ENCODE data around the gene RLBP1. TPM values are rescaled to one million over a fixed set of nuclear protein-coding genes. Genes with fewer than 3 reads are reported as not detected.
"Not testable (repeated sequence)": the region's sequence is repeated elsewhere in the genome, so short reads cannot be mapped to it uniquely, and the experiment has no call there.

The RLBP1 gene
- not detected for total RNA-seq
- long read RNA-seq, result 0 reads

DNA sequence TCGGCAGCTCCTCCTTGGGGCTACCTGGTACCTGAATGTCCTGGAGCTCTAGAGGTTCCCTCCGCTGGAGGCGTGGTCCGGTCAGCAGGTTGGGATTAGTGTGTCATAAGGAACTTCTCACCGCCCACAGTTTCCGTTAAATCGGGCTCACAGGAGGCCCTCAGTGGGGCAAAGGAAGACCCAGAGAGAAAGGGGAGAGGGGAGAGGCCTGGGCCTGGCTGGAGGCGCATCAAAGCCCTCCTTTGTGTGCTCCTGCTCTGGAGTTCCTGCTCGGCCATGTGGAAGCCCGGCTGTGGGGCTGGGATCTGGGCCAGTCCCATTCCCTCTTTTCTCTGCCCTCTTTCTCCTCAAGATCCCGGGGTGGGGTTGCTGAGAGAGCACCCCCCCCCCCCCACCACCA is at the start of gene RLBP1:
Gene RLBP1, minus strand, starts transcription at position 37 of the 400 bp plus-strand sequence. CDS start 2,604 bp downstream, outside the sequence.
- DNase-seq (ENCODE audit: missing footprints), result no peak
- no peak for ATAC-seq
- intact Hi-C loops (cut with DNase I), result no loop called here

DNA sequence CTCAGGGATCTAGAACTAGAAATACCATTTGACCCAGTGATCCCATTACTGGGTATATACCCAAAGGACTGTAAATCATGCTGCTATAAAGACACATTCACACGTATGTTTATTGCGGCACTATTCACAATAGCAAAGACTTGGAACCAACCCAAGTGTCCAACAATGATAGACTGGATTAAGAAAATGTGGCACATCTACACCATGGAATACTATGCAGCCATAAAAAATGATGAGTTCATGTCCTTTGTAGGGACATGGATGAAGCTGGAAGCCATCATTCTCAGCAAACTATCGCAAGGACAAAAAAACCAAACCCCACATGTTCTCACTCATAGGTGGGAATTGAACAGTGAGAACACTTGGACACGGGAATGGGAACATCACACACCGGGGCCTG is 28.8 kb upstream of the RLBP1 start:
- intact Hi-C loops (cut with DNase I); DNase-seq (ENCODE audit: missing footprints); ATAC-seq: not testable (repeated sequence)

DNA sequence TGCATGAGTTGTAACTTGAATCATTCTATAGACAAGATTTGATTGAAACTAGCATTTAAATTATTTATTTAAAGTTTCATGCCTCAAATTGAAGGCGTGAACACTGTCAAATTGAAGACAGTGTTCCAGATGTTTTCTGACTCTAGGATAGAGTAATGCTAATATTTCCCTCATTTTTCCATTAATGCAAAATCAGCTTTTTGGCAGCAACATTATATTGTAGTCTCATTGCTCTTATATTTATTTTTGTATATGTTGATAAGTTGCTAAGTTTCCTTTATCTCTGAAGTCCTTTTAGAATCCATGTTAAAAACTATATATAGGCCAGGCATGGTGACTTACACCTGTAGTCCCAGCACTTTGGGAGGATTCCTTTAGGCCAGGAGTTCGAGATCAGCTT is 27.2 kb upstream of the RLBP1 start:
- no peak for DNase-seq (ENCODE audit: missing footprints)
- intact Hi-C loops (cut with DNase I), result no loop called here
- no peak for ATAC-seq

DNA sequence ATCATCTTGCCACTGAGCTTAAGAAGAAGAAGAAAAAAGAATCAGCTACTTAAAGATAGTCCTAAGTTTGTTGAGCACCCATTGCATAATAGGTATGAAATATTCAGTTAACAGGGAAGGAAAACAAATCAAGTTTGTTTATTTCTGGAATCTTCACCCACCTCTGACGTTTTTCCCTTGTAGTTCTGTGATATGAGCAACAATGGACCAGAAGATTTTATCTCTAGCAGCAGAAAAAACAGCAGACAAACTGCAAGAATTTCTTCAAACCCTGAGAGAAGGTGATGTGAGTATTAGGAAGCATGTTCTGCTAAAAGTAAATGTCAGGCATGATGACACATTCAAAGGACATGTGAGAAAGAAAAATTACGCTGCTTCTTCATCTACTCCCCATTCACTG is 26.1 kb upstream of the RLBP1 start:
- DNase-seq (ENCODE audit: missing footprints) (no peak), ATAC-seq (no peak)
- intact Hi-C loops (cut with DNase I), result no loop called here

DNA sequence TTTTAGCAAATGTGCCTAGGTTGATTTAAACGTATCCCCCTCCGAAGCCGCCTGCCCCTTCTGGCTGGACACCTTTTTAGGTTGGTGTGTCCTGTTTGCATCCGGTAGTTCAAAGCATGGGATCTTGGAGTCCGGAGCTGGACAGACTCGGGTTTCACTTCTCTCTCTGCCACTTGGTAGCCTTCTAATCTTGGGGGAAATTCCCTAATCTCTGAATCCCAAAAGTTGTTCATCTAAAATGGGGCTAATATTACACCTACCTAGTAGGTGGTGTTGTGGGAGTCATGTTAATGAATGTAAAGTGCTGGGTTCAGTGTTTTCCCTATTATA is 23.2 kb upstream of the RLBP1 start:
- ATAC-seq, result no peak

DNA sequence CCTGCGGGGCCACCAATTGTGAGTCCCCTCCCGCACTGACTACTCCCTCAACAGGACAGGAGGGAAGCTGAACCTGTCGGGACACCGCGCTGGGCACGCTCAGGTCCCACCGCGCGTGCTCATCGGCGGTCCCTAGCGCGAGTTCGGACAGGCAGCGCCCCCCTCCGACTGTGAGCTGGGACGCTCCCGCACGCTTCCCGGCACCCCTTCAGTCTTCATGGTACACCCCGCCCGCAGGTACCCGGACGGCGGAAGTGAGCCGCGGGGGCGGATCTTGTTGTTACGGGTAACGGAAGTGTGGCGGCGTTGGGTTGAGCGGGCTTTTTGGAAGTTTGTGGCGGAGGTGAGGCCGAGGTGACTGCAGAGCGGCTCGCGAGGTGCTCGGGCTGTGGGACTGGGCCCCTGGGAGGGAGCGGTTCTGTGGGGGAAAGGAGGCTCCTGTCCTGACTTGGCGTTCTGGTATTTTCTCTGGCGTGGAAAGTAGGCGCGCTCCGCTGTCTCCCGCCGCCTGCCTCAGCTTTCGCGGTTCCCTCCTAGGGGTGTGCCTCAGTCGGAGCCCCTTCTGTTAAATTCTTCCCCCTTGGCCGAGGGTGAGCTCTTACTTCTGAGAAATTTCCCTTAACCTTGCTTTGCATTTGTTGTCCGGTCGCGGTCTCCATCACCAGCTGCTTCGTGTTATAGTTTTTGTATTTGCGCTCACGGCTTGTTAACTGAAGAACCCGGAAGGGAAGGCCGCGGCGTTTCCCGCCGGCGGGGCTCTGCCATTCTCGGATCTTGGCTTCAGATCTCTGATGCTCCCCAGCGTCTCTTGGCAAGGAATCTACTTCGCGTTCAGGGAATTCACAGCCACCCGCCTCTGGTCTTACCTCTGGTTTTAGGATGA is 22.6 kb upstream of the RLBP1 start, which contains the start of gene FANCI:
Gene FANCI, plus strand, starts transcription at position 289 of the 883 bp plus-strand sequence. CDS start 3,669 bp downstream, outside the sequence.
- intact Hi-C loops (cut with DNase I), result no loop called here
- ATAC-seq (peak; percentile 99), DNase-seq (ENCODE audit: missing footprints) (peak; percentile 98)

More for the DNA sequence above, 23.2 kb upstream of the RLBP1 start:
- no peak for DNase-seq (ENCODE audit: missing footprints)
- intact Hi-C loops (cut with DNase I), result no loop called here

DNA sequence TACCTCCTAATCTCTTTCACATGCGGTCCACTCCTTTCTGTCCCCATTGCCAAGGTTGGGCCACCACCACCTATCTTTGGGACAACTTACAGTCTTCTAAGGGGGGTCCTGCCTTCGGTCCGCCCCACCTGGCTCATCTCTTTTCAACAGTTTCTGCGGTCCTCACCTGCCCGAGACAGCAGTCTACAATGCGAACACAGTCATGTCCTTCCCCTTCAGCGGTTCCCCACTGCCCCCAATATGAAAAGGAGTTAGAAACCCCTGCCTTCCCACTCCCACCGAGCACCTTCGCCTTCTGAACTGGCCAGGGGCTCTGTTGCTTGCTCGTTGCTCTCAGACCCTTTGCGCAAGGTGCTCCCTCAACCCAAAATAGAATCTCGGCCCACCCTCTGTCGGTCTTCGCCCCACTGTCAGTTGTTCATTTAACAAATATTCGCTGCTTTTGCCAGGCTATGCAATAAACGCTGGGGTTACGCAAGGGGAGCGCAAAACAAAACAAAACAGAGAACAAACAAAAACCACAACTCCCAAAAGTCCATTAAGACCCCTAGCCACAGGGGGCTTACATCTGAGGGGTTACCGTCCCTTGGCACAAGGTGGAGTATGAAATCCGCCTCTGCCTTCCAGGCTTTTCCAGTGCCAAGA is 21.8 kb upstream of the RLBP1 start:
- ATAC-seq (peak; percentile 14), DNase-seq (ENCODE audit: missing footprints) (peak; percentile 57)
- intact Hi-C loops (cut with DNase I), result no loop called here

DNA sequence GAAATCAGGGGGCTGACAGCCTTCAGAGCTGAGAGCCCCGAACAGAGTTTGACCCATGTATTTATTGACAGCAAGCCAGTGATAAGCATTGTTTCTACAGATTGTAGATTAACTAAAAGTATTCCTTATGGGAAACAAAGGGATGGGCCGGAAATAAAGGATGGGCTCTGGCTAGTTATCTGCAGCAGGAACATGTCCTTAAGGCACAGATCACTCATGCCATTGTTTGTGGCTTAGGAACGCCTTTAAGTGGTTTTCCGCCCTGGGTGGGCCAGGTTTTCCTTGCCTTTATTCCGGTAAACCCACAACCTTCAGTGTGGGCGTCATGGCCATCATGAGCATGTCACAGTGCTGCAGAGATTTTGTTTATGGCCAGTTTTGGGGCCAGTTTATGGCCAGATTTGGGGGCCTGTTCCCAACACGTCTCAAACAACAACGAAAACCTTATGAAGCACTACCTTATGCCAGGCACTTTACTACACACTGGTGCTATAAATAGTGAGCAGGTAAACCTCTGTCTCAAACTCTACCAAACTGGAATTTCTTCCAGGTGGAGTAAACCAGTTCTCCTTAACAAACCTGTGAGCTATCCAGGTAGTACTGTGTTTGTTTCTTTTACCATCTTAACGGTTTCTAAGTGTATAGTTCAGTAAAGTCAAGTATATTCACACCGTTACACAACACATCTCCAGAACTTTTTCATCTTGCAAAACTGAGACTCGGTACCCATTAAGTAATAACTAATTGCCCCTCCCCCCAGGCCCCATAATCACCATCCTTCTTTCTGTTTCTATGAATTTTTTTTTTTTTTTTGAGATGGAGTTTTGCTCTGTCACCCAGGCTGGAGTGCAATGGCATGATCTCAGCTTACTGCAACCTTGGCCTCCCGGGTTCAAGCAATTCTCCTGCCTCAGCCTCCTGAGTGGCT is 18.8 kb upstream of the RLBP1 start:
- intact Hi-C loops (cut with DNase I); ATAC-seq; DNase-seq (ENCODE audit: missing footprints): not testable (repeated sequence)

DNA sequence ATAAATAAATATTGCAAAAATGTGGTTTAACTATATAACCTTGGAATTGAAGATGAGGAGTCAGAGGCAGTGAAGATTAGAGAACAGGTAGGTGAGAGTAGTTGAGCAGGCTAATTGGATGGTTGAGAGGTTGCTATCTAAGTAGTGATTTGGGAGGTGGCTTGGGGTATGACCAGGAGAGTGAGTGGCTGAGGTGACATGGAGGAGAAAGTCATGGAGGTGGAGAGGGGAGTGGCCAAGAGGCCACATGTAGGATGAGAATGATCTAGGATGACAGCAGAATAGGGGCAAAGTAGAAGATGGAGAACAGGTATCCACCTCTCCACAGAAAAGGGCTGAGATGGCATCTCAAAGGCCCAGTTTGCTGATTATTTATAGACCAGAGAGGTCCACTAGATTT is 10.5 kb upstream of the RLBP1 start:
- ATAC-seq (no peak), DNase-seq (ENCODE audit: missing footprints) (no peak)
- intact Hi-C loops (cut with DNase I), result no loop called here

DNA sequence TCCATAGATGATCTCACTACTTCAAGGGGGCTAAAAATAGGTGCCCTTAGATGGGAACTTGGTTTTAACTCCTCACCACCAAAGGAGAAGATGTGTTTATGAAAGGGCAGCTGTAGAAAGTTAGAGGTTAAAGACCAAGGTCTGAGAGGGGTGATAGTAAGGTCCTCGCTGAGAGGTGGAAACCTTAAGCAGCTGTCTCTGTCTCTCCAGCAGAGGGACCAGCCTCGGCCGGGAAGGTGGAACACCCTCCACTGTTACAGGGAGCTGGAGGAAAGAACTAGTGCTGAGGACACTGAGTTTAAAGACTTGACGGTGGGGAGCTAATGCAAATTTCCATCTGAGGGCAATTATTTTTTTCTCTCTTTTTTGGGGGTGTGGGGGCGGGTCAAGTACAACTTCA is 8.9 kb upstream of the RLBP1 start:
- intact Hi-C loops (cut with DNase I), result no loop called here
- DNase-seq (ENCODE audit: missing footprints) (no peak), ATAC-seq (no peak)

DNA sequence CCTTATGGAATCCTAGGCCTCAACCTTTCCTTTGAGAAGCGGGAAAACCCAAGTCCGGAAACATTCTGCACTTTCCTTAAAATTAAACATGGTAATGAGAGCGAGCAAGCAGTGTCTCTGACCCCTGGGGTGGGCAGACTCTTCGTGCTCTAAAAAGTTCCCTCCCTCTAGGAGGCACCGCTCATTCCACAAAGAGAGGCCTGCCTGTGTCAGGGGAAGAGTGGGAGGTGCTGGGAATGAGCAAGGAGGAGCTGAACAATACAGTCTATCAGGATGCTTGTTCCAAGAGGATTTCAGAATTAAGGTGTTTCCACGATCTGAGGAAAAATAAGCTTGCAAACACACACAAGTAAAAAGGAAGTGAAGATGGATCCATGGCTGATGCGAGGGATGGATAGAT is 6.0 kb upstream of the RLBP1 start:
- ATAC-seq (no peak), DNase-seq (ENCODE audit: missing footprints) (no peak)
- intact Hi-C loops (cut with DNase I), result no loop called here

DNA sequence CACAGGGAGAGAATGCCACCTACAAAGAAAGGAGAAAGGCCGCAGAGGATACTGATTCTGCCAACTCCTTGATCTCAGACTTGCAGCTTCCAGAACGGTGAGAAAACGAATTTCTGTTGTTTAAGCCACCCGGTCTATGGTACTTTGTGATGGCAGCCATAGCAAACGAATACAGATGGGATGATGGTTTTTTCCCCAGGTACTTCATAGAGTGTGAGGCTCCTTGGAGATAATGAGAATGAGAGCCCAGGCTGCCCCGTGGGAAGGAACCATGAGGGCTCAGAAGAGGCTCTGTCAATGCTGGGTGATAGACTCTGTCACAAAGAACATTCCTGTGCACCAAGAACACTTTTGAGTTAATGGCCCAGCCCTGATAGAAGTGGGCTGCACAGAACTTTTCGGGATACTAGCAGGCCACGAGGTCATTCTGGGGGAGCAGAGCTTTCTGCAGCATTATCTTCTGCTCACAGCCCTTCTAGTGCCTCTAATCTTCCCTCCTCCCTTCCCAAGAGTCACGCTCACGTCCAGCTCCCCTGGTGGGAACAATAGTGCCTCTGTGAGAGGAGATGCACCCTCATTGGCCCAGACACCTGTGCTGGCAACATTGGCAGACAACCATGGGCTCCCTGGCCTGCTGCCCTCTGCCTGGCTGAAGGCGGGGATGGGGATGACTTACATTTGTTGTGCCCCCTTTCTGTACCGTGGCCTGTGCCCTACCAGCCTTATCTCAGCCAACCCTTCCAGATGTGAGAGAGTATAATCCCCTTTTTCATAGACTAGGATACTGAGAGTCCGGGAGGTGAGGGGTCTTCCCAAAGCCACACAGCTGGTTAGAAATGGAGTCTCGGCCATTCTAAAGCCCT is 5.2 kb upstream of the RLBP1 start:
- DNase-seq (ENCODE audit: missing footprints) (no peak), ATAC-seq (no peak)
- intact Hi-C loops (cut with DNase I), result no loop called here

DNA sequence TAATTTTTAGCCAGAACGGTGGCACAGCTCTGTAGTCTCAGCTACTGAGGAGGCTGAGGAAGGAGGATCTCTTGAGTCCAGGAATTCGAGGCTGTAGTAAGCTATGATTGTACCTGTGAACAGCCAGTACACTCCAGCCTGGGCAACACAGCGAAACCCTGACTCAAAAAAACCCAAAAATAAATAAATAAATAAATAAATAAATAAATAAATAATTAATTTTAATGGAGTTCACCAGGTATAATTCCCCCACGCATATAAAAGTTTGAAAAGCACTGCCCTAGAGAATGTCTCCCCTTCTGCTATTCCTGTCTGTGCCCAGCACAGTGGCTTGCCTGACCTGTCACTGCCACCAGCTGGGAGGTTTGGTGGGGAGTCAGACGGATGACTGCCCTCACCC is 4.2 kb upstream of the RLBP1 start:
- ATAC-seq, result no peak
- intact Hi-C loops (cut with DNase I), result no loop called here
- no peak for DNase-seq (ENCODE audit: missing footprints)

DNA sequence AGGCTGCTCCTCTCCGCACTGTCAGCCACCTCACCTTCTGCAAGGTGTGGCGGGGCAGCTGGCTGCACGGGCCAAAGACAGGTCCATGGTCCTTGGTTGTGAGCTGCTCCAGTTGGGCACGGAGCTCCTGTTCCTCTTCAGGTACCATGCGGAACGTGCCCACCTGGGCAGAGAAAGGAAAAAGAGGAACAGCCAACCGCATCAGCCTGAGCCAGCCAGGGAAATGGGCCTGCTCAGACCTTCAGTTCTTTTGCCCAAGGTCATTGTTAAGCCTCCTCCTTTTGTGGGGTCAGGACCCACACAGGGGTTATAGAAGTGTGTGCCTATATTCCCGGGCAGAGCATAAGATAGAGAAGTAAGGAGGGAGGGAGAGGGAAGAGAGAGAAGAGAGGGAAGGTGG is 2.8 kb downstream of the RLBP1 start:
- DNase-seq (ENCODE audit: missing footprints) (no peak), ATAC-seq (no peak)
- intact Hi-C loops (cut with DNase I), result no loop called here

DNA sequence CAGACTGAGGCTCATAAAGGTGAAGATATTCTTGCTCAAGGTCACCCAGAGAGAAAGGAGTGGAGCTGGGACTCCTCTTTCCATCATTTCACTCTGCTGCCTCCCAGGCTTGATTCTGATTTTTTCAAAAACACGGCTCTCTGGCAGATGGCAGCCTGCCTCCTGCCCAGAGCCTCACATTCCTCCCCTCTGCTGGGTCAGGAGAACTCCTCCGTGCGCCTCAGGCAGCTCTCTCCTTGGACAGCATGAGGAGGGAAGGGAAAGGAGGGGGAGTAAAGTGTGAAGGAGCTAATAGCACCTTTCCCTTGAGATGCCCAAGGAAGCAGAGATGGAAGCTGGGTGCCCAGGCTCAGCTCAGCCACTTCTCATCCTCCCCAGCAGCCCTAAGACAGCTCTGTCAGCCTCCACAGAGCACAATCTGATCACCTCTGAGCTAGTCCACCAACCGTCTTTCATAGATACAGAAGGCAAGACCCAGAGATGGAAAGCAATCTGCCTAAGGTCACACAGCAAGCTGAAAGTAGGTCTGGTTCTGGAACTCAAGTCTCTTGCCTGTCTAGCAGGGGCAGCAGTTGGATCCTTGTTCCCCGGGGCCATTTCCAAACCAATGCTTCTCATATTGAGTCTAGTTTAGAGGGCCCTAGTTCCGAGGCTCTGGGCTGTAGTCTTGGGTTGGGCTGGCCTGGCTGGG is 3.5 kb downstream of the RLBP1 start:
- intact Hi-C loops (cut with DNase I), result no loop called here
- no peak for DNase-seq (ENCODE audit: missing footprints)
- no peak for ATAC-seq

DNA sequence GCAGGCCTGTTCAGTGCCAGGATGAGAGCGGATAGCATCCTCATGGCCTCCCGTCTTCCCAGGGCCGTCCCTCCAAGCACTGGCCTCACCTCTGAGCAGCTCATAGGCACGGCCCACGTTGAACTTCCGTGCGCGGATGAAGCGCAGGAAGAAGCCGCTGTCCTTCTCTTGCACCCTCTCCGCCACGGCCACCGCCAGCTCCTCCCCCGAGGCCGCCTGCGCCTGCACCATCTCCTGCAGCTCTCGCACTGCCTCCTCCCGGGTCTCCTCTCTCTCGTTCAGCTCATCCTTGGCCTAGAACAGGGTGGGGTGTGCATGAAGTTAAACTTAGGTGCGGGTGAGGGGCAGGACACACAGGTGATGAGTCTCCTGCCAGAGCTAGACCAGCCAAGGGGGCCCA is 4.3 kb downstream of the RLBP1 start:
- intact Hi-C loops (cut with DNase I), result no loop called here
- ATAC-seq, result no peak
- DNase-seq (ENCODE audit: missing footprints), result no peak

DNA sequence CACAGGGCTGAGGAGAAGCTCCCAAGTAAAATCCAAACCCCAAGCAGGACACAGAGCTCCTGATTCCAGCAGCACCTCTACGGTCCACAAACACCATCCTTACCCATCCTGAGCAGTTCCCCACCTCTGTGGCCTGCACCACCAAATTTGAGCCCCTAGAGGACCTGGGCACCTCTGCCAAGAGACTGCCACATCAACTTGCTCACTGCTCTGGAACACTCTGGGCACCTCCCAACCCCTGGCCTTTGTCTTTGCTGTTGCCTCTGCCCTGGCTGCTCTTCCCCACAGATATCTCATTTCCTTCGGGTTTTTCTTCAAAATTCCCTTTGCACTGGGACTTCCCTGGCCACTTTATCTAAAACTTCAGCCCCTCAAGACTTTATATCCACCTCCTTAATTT is 5.8 kb downstream of the RLBP1 start:
- no peak for ATAC-seq
- DNase-seq (ENCODE audit: missing footprints), result no peak
- intact Hi-C loops (cut with DNase I), result no loop called here

DNA sequence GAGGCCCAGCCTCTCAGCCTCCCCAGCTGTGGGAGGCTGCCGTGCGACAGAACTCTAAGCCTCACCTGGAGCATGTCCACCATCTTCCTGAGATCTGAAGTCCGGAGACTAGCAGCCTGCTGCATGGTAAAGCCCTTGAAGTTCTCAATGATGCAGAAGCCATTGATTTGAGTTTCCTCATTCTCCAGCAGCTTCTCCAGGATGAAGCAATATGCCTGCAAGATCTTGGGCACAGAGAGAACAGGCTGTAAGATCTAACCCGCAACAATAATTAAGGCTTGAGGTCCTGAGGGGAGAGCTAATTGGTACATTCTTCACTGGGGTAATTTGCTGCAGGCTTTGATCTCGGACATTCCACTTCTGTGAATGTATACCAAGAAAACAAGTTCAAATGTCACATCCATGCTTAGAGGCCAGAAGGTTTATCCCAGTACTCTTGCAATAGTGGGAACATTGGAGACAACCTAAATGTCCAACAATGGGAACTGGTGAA is 9.7 kb downstream of the RLBP1 start:
- ATAC-seq, result no peak
- intact Hi-C loops (cut with DNase I), result no loop called here
- no peak for DNase-seq (ENCODE audit: missing footprints)

Data from Right ventricle myocardium inferior (tissue), 1 donor.